HFF-Myc (cell line): ENCODE measurements around the gene HNRNPH3.

Source experiments
- DNase-seq: peaks from one replicate; pipeline ENCODE4 v3.0.0-alpha.2; 2011; ENCODE audit warnings: low read depth; ENCODE audit errors: extremely low read depth
- H3K4me3 ChIP-seq: replicated peaks from 2 replicates; pipeline ENCODE4 v1.5.1; 2011; ENCODE audit warnings: low read depth, mild to moderate bottlenecking, control low read depth, low read length
- CTCF ChIP-seq: IDR thresholded peaks from 2 replicates; pipeline ENCODE4 v1.5.1; 2012; ENCODE audit warnings: mild to moderate bottlenecking, low read depth, low read length, control low read depth; ENCODE audit errors: missing control alignments

The HNRNPH3 gene

GRCh38 chr10:68331455-68332258, at the start of gene HNRNPH3:
Gene HNRNPH3, plus strand, starts transcription at chr10:68332064. Its CDS starts 5,158 bp downstream, at chr10:68337222.
- no peak for TF ChIP-seq CTCF
- DNase-seq: peak; percentile 90

GRCh38 chr10:68284062-68285001, 47.5 kb upstream of the HNRNPH3 start:
- DNase-seq: no peak
- no peak overlapping the region for H3K4me3 ChIP-seq
- no peak for TF ChIP-seq CTCF

More at GRCh38 chr10:68331455-68332258, at the start of gene HNRNPH3:
- peak within 1 kb of the TSS; percentile 80 for H3K4me3 ChIP-seq

GRCh38 chr10:68288717-68289116, 43.1 kb upstream of the HNRNPH3 start:
- TF ChIP-seq CTCF: no peak
- H3K4me3 ChIP-seq: no peak overlapping the region
- no peak for DNase-seq

- DNase-seq: no peak
- H3K4me3 ChIP-seq: no peak overlapping the region
- TF ChIP-seq CTCF: no peak
Measured at GRCh38 chr10:68290736-68291135, 41.1 kb upstream of the HNRNPH3 start.

- H3K4me3 ChIP-seq: no peak overlapping the region
- DNase-seq: peak; percentile 14
- no peak for TF ChIP-seq CTCF
Measured at GRCh38 chr10:68296843-68297663, 34.8 kb upstream of the HNRNPH3 start.

GRCh38 chr10:68301301-68301700, 30.6 kb upstream of the HNRNPH3 start:
- TF ChIP-seq CTCF: no peak
- H3K4me3 ChIP-seq: no peak overlapping the region
- DNase-seq: no peak
